NCI-H748 (cell line): Measurements from ENCODE around the gene ZNF438.

Source experiments
- DNase-seq: peaks from one replicate; lab custom pipeline; 2025; ENCODE audit not compliant: unreplicated experiment; lab: John Stamatoyannopoulos, UW

Gene ZNF438

GRCh38 chr10:30830315-30831230 is 201.1 kb downstream of the ZNF438 start:
- peak; percentile 74 for DNase-seq

- no peak for DNase-seq
Measured at GRCh38 chr10:30829901-30830300, 201.8 kb downstream of the ZNF438 start.

GRCh38 chr10:30828680-30829079 is 203.0 kb downstream of the ZNF438 start:
- DNase-seq, result no peak

- DNase-seq, result no peak
Measured at GRCh38 chr10:30828164-30828563, 203.5 kb downstream of the ZNF438 start.

GRCh38 chr10:30827531-30828120 is 204.0 kb downstream of the ZNF438 start:
- peak; percentile 53 for DNase-seq

GRCh38 chr10:30826679-30827078 is 205.0 kb downstream of the ZNF438 start:
- no peak for DNase-seq

- DNase-seq, result no peak
Measured at GRCh38 chr10:30825495-30825894, 206.2 kb downstream of the ZNF438 start.

GRCh38 chr10:30825022-30825421 is 206.6 kb downstream of the ZNF438 start:
- no peak for DNase-seq

- no peak for DNase-seq
Measured at GRCh38 chr10:30823651-30824050, 208.0 kb downstream of the ZNF438 start.

- DNase-seq, result no peak
Measured at GRCh38 chr10:30822693-30823465, 208.8 kb downstream of the ZNF438 start.

- no peak for DNase-seq
Measured at GRCh38 chr10:30821994-30822692, 209.5 kb downstream of the ZNF438 start.

- no peak for DNase-seq
Measured at GRCh38 chr10:30821261-30821993, 210.2 kb downstream of the ZNF438 start.

- no peak for DNase-seq
Measured at GRCh38 chr10:30820261-30820991, 211.2 kb downstream of the ZNF438 start.

GRCh38 chr10:30819341-30820181 is 212.1 kb downstream of the ZNF438 start:
- DNase-seq, result no peak

- DNase-seq, result no peak
Measured at GRCh38 chr10:30818854-30819253, 212.8 kb downstream of the ZNF438 start.

- DNase-seq, result no peak
Measured at GRCh38 chr10:30818010-30818660, 213.5 kb downstream of the ZNF438 start.

GRCh38 chr10:30817541-30817940 is 214.1 kb downstream of the ZNF438 start:
- no peak for DNase-seq

- no peak for DNase-seq
Measured at GRCh38 chr10:30816820-30817171, 214.9 kb downstream of the ZNF438 start.
